H54 (cell line): ENCODE measurements around the gene SLC25A41.

Experiments used
- DNase-seq: peaks from one replicate; pipeline ENCODE4 v3.0.0; 2011; ENCODE audit warnings: low spot score, mixed read lengths; ENCODE audit not compliant: insufficient read length
- FAIRE-seq: peaks from 3 replicates; lab custom pipeline; 2011; peaks lifted over from hg19 to GRCh38; lab: Jason Lieb, UNC
- POLR2A ChIP-seq: IDR thresholded peaks from 2 replicates; pipeline ENCODE4 v1.6.1; 2011; ENCODE audit warnings: low read depth, mild to moderate bottlenecking, low read length

The SLC25A41 gene

GRCh38 chr19:6433663-6434062, at the start of gene SLC25A41:
TSS of gene SLC25A41 (minus strand) at chr19:6433763. CDS start at chr19:6433693, 70 bp downstream.
- DNase-seq (no peak), FAIRE-seq (no peak)
- no peak for TF ChIP-seq POLR2A

- no peak for TF ChIP-seq POLR2A
- FAIRE-seq (no peak), DNase-seq (no peak)
These were observed 49.7 kb upstream of the SLC25A41 start for GRCh38 chr19:6483235-6483634.

- TF ChIP-seq POLR2A: no peak
- DNase-seq (no peak), FAIRE-seq (no peak)
These were observed 48.8 kb upstream of the SLC25A41 start for GRCh38 chr19:6482343-6482686.

DNA sequence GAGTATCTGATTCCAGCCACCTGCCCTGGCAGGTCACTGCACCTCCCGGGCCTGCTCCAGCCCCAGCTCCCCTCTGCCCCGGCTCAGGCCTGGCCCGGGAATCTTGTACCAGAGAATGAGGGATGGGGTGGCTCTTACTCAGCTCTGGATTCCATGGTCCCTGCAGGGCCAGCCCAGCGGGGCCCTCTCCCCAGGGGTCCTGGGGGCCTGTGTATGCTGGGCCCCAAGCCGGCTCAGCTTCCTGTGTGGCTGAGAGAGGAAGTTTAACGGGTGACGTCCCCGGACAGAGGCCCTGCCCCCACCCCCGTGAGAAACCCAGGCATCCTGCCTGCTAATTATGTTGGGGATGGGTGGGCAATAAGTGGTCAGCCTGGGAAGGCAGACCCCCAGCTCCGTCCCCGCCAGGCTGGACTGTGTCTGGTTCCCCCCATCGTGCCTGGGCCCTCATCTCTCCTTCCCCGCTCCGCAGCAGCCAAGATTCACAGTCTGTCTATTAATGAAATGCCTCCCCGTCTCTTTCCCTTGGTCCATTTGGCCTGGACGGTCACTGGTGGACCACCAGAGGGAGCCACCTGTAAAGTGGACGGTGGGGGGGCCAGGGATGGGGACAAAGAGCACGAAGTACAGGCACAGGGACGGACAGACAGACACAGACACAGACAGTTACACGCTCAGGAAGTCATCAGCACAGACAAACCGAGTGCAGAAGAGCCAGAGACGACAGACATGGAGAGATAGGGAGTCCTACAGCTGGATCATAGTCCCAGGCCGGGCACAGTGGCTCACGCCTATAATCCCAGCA, 48.2 kb upstream of the SLC25A41 start, which contains the start of gene DENND1C:
Gene DENND1C, minus strand, starts transcription at position 247 of the 802 bp plus-strand sequence. Its CDS starts 92 bp downstream, at position 155.
- DNase-seq (peak; percentile 46), FAIRE-seq (no peak)
- TF ChIP-seq POLR2A: no peak

DNA sequence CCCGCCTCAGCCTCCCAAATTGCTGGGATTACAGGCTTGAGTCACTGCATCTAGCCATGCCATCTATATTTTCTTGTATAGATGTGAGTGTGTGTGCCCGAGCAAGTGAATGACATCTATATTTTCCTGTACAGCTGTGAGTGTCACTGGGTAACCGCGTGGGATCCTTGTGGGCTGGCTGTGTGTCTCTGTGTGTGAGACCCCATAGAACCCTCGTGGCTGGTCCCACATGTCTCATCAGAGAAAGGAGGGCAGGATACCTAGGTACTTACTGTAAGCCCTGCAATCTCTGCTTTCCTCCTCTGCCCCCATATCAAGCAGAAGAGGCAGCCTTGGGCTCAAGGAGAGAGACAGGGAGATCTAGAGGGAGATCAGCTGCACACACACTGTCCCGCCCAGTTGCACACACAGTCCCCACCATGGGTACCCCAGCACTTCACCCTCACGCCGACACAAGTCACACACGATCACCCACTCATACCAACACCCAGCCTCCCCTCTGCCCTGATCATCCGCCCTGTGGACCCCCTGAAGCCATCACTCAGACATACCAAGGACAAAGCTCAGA, 47.4 kb upstream of the SLC25A41 start:
- FAIRE-seq: no peak
- no peak for TF ChIP-seq POLR2A
- no peak for DNase-seq

GRCh38 chr19:6479836-6480398, 46.4 kb upstream of the SLC25A41 start:
- DNase-seq (no peak), FAIRE-seq (no peak)
- no peak for TF ChIP-seq POLR2A

GRCh38 chr19:6478815-6479214, 45.3 kb upstream of the SLC25A41 start:
- FAIRE-seq (no peak), DNase-seq (no peak)
- TF ChIP-seq POLR2A: no peak

DNA sequence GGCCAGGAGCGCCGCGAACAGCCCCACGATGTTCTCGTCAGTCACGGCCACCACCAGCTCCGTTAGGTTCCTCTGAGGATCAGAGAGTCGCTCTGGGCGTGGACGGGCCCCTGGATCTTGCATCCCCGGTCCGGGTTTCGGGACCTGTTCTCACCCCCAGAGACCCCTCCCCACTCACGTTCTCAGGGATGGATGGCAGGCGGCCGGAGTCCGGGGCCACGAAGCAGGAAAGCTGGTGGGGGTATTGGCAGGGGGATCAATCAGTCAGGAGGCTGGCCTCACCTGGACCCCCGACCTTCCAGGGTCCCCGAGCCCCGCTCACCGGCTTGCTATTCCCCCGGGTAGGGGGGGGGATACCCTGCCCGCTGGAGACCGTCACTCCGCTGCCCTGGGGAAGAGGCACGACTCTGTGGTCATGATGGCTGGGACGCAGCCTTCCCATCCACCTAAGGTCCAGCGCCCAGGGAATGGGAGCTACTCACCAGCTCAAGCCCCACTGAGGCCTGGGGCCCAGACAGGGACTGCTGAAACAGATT, 43.4 kb upstream of the SLC25A41 start:
- no peak for FAIRE-seq
- no peak for DNase-seq
- no peak for TF ChIP-seq POLR2A

- DNase-seq (no peak), FAIRE-seq (no peak)
- TF ChIP-seq POLR2A: no peak
These were observed 42.8 kb upstream of the SLC25A41 start for GRCh38 chr19:6476155-6476895.

GRCh38 chr19:6475321-6476108, 42.0 kb upstream of the SLC25A41 start:
- FAIRE-seq: no peak
- TF ChIP-seq POLR2A: no peak
- DNase-seq: no peak

- no peak for TF ChIP-seq POLR2A
- DNase-seq (no peak), FAIRE-seq (no peak)
These were observed 40.1 kb upstream of the SLC25A41 start for GRCh38 chr19:6473647-6474046.

GRCh38 chr19:6472713-6473112, 39.1 kb upstream of the SLC25A41 start:
- no peak for DNase-seq
- TF ChIP-seq POLR2A: no peak

GRCh38 chr19:6471076-6471475, 37.5 kb upstream of the SLC25A41 start:
- DNase-seq (no peak), FAIRE-seq (no peak)
- TF ChIP-seq POLR2A: no peak

More at GRCh38 chr19:6472713-6473112, 39.1 kb upstream of the SLC25A41 start:
- no peak for FAIRE-seq
